ENCODE results near the gene OR51M1.
"Not testable (repeated sequence)": the region's sequence is repeated elsewhere in the genome, so short reads cannot be mapped to it uniquely, and the experiment has no call there.

Gene OR51M1

DNA sequence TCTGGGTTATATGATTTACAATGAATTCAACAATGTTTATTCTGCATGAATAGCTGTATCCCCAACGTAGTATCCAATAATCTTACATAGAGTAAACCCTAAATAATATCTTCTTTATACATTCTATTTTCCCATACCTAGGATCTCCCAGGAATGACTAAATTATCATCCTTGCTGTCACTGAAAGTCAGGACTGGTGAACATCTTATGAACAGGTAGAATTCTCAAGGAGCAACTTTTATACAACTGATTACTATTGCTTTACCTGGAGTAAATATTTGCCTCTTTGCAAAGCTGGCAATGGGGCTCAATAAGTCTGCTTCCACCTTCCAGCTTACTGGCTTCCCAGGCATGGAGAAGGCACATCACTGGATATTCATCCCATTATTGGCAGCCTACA, 32.4 kb upstream of the OR51M1 start, which contains the start of gene OR51B6:
TSS of gene OR51B6 (plus strand) at position 301 of the 400 bp plus-strand sequence. CDS start at position 301, 0 bp downstream.
- no peak for ATAC-seq
- no peak for TF ChIP-seq RARB (CRISPR knock-in tag; IDR thresholded peaks at IDR 0.05)
- no peak for TF ChIP-seq ZFP30 (CRISPR knock-in tag; IDR thresholded peaks at IDR 0.05)

GRCh38 chr11:5356031-5356430, 27.6 kb upstream of the OR51M1 start:
- ATAC-seq, result not testable (repeated sequence)

GRCh38 chr11:5362017-5362625, 21.5 kb upstream of the OR51M1 start:
- TF ChIP-seq ZNF8 (CRISPR knock-in tag; IDR thresholded peaks at IDR 0.05), result no peak
- TF ChIP-seq CSRNP3 (CRISPR knock-in tag; IDR thresholded peaks at IDR 0.05), result no peak
- no peak for TF ChIP-seq ZNF70 (CRISPR knock-in tag; IDR thresholded peaks at IDR 0.05)
- 0 out of 2 replicates have a peak, but pooled peaks have one; percentile 16 for TF ChIP-seq ZFP3 (CRISPR knock-in tag; IDR thresholded peaks at IDR 0.05)
- no peak for TF ChIP-seq ZC3H10 (CRISPR knock-in tag; IDR thresholded peaks at IDR 0.05)
- TF ChIP-seq RARB (CRISPR knock-in tag; IDR thresholded peaks at IDR 0.05), result no peak
- no peak for ATAC-seq

- no peak for ATAC-seq
- TF ChIP-seq, protein P1, sequence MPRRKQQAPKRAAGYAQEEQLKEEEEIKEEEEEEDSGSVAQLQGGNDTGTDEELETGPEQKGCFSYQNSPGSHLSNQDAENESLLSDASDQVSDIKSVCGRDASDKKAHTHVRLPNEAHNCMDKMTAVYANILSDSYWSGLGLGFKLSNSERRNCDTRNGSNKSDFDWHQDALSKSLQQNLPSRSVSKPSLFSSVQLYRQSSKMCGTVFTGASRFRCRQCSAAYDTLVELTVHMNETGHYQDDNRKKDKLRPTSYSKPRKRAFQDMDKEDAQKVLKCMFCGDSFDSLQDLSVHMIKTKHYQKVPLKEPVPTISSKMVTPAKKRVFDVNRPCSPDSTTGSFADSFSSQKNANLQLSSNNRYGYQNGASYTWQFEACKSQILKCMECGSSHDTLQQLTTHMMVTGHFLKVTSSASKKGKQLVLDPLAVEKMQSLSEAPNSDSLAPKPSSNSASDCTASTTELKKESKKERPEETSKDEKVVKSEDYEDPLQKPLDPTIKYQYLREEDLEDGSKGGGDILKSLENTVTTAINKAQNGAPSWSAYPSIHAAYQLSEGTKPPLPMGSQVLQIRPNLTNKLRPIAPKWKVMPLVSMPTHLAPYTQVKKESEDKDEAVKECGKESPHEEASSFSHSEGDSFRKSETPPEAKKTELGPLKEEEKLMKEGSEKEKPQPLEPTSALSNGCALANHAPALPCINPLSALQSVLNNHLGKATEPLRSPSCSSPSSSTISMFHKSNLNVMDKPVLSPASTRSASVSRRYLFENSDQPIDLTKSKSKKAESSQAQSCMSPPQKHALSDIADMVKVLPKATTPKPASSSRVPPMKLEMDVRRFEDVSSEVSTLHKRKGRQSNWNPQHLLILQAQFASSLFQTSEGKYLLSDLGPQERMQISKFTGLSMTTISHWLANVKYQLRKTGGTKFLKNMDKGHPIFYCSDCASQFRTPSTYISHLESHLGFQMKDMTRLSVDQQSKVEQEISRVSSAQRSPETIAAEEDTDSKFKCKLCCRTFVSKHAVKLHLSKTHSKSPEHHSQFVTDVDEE (CRISPR knock-in tag; IDR thresholded peaks at IDR 0.05), result no peak
These were observed 19.9 kb upstream of the OR51M1 start for GRCh38 chr11:5363679-5364078.

GRCh38 chr11:5364214-5364613, 19.4 kb upstream of the OR51M1 start:
- TF ChIP-seq BACH2 (CRISPR knock-in tag; IDR thresholded peaks at IDR 0.05; ENCODE audit: borderline replicate concordance), result no peak
- ATAC-seq, result peak; percentile 54

DNA sequence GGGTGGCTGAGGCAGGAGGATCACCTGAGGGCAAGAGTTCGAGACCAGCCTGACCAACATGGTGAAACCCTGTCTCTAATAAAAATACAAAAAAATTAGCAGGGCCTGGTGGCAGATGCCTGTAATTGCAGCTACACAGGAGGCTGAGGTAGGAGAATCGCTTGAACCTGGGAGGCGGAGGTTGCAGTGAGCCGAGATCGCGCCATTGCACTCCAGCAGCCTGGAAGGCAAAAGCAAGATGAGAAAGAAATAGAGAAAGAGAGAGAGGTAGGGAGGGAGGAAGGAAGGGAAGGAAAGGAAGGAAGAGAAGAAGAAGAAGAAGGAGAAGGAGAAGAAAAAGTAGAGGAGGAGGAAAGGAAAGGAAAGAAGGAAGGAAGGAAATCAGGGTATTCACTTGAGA, 17.2 kb upstream of the OR51M1 start:
- ATAC-seq, result not testable (repeated sequence)

GRCh38 chr11:5366856-5367255, 16.8 kb upstream of the OR51M1 start:
- no peak for TF ChIP-seq OSR1 (CRISPR knock-in tag; IDR thresholded peaks at IDR 0.05)
- no peak for TF ChIP-seq TCF4 (CRISPR knock-in tag; IDR thresholded peaks at IDR 0.05; ENCODE audit: borderline replicate concordance)
- TF ChIP-seq ZFP3 (CRISPR knock-in tag; IDR thresholded peaks at IDR 0.05), result no peak

GRCh38 chr11:5367448-5368074, 16.1 kb upstream of the OR51M1 start:
- ATAC-seq, result peak; percentile 76
- TF ChIP-seq CREB5 (CRISPR knock-in tag; IDR thresholded peaks at IDR 0.05; ENCODE audit: low read depth) (peak; percentile 85; the same call in 1 of the 2 replicates), ISL1 (CRISPR knock-in tag; IDR thresholded peaks at IDR 0.05) (peak; percentile 97), GLIS3 (CRISPR knock-in tag; IDR thresholded peaks at IDR 0.05) (peak; percentile 99), TOX (CRISPR knock-in tag; IDR thresholded peaks at IDR 0.05; ENCODE audit: borderline replicate concordance) (0 out of 2 replicates have a peak, but pooled peaks have one; percentile 28), ZNF70 (CRISPR knock-in tag; IDR thresholded peaks at IDR 0.05) (0 out of 2 replicates have a peak, but pooled peaks have one; percentile 17), RARB (CRISPR knock-in tag; IDR thresholded peaks at IDR 0.05) (no peak), BACH2 (CRISPR knock-in tag; IDR thresholded peaks at IDR 0.05; ENCODE audit: borderline replicate concordance) (peak; percentile 40; the same call in 1 of the 2 replicates), ZFP3 (CRISPR knock-in tag; IDR thresholded peaks at IDR 0.05) (peak; percentile 98), ZC3H10 (CRISPR knock-in tag; IDR thresholded peaks at IDR 0.05) (no peak), SNAI2 (CRISPR knock-in tag; IDR thresholded peaks at IDR 0.05) (peak; percentile 99), ARNTL (CRISPR knock-in tag; IDR thresholded peaks at IDR 0.05; ENCODE audit: borderline replicate concordance, low read depth) (no peak), PPARA (CRISPR knock-in tag; IDR thresholded peaks at IDR 0.05; ENCODE audit: borderline replicate concordance) (no peak), ZNF565 (CRISPR knock-in tag; conservative IDR thresholded peaks at IDR 0.05; ENCODE audit: low read depth) (peak; percentile 72; the same call in 1 of the 2 replicates), ZNF8 (CRISPR knock-in tag; IDR thresholded peaks at IDR 0.05) (peak; percentile 54; the same call in 1 of the 2 replicates), ESRRG (CRISPR knock-in tag; IDR thresholded peaks at IDR 0.05) (peak; percentile 79; the same call in 1 of the 2 replicates), CSDC2 (CRISPR knock-in tag; IDR thresholded peaks at IDR 0.05) (peak; percentile 100)
- TF ChIP-seq, protein P2, sequence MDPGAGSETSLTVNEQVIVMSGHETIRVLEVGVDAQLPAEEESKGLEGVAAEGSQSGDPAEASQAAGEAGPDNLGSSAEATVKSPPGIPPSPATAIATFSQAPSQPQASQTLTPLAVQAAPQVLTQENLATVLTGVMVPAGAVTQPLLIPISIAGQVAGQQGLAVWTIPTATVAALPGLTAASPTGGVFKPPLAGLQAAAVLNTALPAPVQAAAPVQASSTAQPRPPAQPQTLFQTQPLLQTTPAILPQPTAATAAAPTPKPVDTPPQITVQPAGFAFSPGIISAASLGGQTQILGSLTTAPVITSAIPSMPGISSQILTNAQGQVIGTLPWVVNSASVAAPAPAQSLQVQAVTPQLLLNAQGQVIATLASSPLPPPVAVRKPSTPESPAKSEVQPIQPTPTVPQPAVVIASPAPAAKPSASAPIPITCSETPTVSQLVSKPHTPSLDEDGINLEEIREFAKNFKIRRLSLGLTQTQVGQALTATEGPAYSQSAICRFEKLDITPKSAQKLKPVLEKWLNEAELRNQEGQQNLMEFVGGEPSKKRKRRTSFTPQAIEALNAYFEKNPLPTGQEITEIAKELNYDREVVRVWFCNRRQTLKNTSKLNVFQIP (CRISPR knock-in tag; IDR thresholded peaks at IDR 0.05; ENCODE audit: borderline replicate concordance, low read depth), result 0 out of 2 replicates have a peak, but pooled peaks have one; percentile 32

More at GRCh38 chr11:5366856-5367255, 16.8 kb upstream of the OR51M1 start:
- peak; percentile 33 for ATAC-seq
